HepG2 (cell line): ENCODE measurements around the gene ACSM5. TPM values are rescaled to one million over a fixed set of nuclear protein-coding genes. Genes with fewer than 3 reads are reported as not detected.

Source experiments
- EP300 ChIP-seq, 3 experiments: sonication (generic) in 1 of 3; formaldehyde crosslinking in 1 of 3; IDR thresholded peaks; 2 replicates each; pipeline versions ENCODE4 v1.5.1 to v1.6.1; 2011 to 2020; ENCODE audit warnings: low read depth in 2 of 3, low read length in 2 of 3, borderline replicate concordance in 1 of 3, improper control_type of control experiment in 1 of 3, mild to moderate bottlenecking in 1 of 3, missing genetic modification reagents in 1 of 3, moderate library complexity in 1 of 3
- HNRNPL ChIP-seq: fragments of 200-400 bp; formaldehyde crosslinking; IDR thresholded peaks from 2 replicates; pipeline ENCODE4 v1.6.1; 2017; ENCODE audit warnings: mild to moderate bottlenecking, low read depth, low read length
- HOXA3 ChIP-seq: sonication (generic); formaldehyde crosslinking; IDR thresholded peaks from 2 replicates; pipeline ENCODE4 v1.5.0; 2020; ENCODE audit warnings: missing genetic modification reagents
- REST ChIP-seq, 2 experiments: IDR thresholded peaks; 2 replicates each; pipeline ENCODE4 v1.6.1; 2011 to 2012; ENCODE audit warnings: low read length in 2 of 2, borderline replicate concordance in 1 of 2, low read depth in 1 of 2, mild to moderate bottlenecking in 1 of 2, moderate library complexity in 1 of 2
- SIN3A ChIP-seq: IDR thresholded peaks from 2 replicates; pipeline ENCODE4 v1.6.1; 2011; ENCODE audit warnings: low read depth, mild to moderate bottlenecking, control low read depth, low read length, borderline replicate concordance
- SRSF4 ChIP-seq: fragments of 200-400 bp; formaldehyde crosslinking; IDR thresholded peaks from one replicate; pipeline ENCODE4 v1.6.1; 2018; ENCODE audit warnings: mild to moderate bottlenecking, low read depth, low read length, moderate library complexity; ENCODE audit not compliant: poor library complexity, severe bottlenecking
- STAG1 ChIP-seq: sonication (generic); formaldehyde crosslinking; IDR thresholded peaks from 2 replicates; pipeline ENCODE4 v1.4.0; 2020; ENCODE audit warnings: missing genetic modification reagents
- TSC22D2 ChIP-seq: sonication (generic); formaldehyde crosslinking; IDR thresholded peaks from 2 replicates; pipeline ENCODE4 v1.5.1; 2020; ENCODE audit warnings: missing genetic modification reagents, mild to moderate bottlenecking, borderline replicate concordance
- ZBTB38 ChIP-seq: sonication (generic); formaldehyde crosslinking; IDR thresholded peaks from 2 replicates; pipeline ENCODE4 v1.5.1; 2020; ENCODE audit warnings: mild to moderate bottlenecking, missing genetic modification reagents
- ZNF136 ChIP-seq: sonication (generic); formaldehyde crosslinking; IDR thresholded peaks from 2 replicates; pipeline ENCODE4 v1.8.1; 2022; ENCODE audit warnings: low read depth, mild to moderate bottlenecking, moderate library complexity, missing genetic modification reagents
- ZNF263 ChIP-seq: sonication (generic); formaldehyde crosslinking; IDR thresholded peaks from 2 replicates; pipeline ENCODE4 v1.4.0; 2020; ENCODE audit warnings: missing genetic modification reagents
- ZNF264 ChIP-seq: sonication (generic); formaldehyde crosslinking; IDR thresholded peaks from 2 replicates; pipeline ENCODE4 v1.4.0; 2020; ENCODE audit warnings: missing genetic modification reagents
- ZNF577 ChIP-seq: sonication (generic); formaldehyde crosslinking; IDR thresholded peaks from 2 replicates; pipeline ENCODE4 v1.4.0; 2020; ENCODE audit warnings: mild to moderate bottlenecking, low read depth, missing genetic modification reagents, borderline replicate concordance
- ZNF646 ChIP-seq: sonication (generic); formaldehyde crosslinking; IDR thresholded peaks from 2 replicates; pipeline ENCODE4 v1.9.0; 2021; ENCODE audit warnings: mild to moderate bottlenecking, missing genetic modification reagents
- polyA plus RNA-seq, 8 experiments: library from polyadenylated mRNA; depleted of rRNA in 3 of 8; stranded (reverse) in 7 of 8; unstranded in 1 of 8; fragments of >200 nt; fragmentation: Illumina TruSeq in 4 of 8; extraction: Trizol in 4 of 8; gene quantifications; 2 replicates each; pipeline versions ENCODE4 v1.2.1 to v1.2.3, GENCODE V29; 2011 to 2016; ENCODE audit warnings: low read depth in 4 of 8, missing spikeins in 1 of 8, mixed read lengths in 1 of 8; ENCODE audit not compliant: insufficient read depth in 1 of 8
- total RNA-seq, 5 experiments: library from RNA; depleted of rRNA; stranded (reverse); fragments of >200 nt; fragmentation: Illumina TruSeq; extraction: Trizol; gene quantifications; 2 replicates each; pipeline ENCODE4 v1.2.3, GENCODE V29; 2016; ENCODE audit warnings: low read depth in 1 of 5
- TF ChIP-seq, protein P1 (sequence below): sonication (generic); formaldehyde crosslinking; IDR thresholded peaks from 2 replicates; pipeline ENCODE4 v1.8.0; 2022; ENCODE audit warnings: mild to moderate bottlenecking, missing genetic modification reagents, moderate library complexity

The ACSM5 gene
- total and polyA plus RNA-seq, 2 of the 13 experiments (the other 11 are each of a cell fraction or from before 2014, with no cell fraction given): 9.1 to 15.0 TPM

DNA sequence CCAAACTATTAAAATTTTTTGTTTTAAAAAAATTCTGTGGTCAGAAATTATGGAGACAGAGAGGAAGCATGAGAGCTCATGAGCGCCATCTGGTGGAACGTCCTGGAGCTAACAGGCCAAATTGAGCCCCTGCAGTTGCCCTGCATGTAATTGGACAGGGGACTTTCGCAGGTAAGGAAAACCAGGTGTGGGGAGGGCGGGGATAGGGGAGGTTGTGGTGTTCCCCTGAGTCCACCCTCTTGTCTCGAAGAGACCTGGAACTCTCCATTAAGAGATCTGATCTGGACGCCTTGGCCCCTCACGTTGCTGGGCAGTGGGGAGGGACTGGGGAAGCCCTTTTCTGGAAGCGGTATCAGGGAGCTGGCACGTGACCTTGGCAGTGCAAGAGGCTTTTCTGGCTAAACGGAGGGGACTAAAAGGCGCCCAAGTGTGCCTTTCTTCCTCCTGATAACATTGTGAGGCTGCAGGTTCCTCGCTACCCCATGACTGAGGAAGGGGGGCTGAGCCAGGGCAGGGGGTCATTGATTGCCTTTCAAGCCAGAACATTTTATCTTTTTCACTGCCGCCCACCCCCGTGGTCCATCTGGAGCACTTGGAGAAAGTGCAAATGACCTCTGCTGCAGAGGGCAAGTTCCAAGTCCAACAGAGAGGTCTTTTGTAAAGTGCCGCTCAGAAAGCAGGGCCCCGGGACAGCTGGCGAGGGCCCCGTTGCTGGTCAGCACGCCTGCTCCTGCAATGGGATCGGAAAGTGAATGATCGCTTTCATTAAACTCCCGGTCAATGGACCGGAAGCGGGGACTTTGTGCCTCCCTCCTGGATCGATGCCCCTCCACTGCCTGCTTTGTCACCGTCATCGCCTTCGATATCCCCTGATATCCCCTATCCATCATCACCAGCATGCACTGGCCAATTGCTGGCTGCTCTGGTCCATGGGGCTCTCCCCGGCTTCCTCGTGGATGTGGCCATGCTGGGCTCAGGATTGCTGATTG is 23.2 kb upstream of the ACSM5 start (continued):
- TF ChIP-seq TSC22D2 (no peak), ZNF264 (CRISPR knock-in tag) (peak; percentile 54), SRSF4 (no peak), ZNF263 (peak; percentile 33; the same call in 1 of the 2 replicates), ZNF136 (0 out of 2 replicates have a peak, but pooled peaks have one; percentile 36), ZNF646 (CRISPR knock-in tag) (peak; percentile 44; the same call in 1 of the 2 replicates), STAG1 (CRISPR knock-in tag) (peak; percentile 70), REST (IDR thresholded peaks at IDR 0.05; ENCODE audit: borderline replicate concordance in 1 of 2, low read depth in 1 of 2, low read length in 2 of 2) (peak in 1 of 2 experiments; percentile 68; a peak in 2 of 4 replicates), ZBTB38 (CRISPR knock-in tag) (no peak; the same call in 1 of the 2 replicates), EP300 (IDR thresholded peaks at IDR 0.05; ENCODE audit: low read depth in 2 of 2, low read length in 2 of 2) (peak in 1 of 2 experiments; percentile 73; a peak in 1 of 4 replicates), EP300 (CRISPR knock-in tag; IDR thresholded peaks at IDR 0.05; ENCODE audit: borderline replicate concordance) (no peak), HNRNPL (peak; percentile 62; the same call in 1 of the 2 replicates), SIN3A (no peak), ZNF577 (no peak), HOXA3 (peak; percentile 77; the same call in 1 of the 2 replicates)
- TF ChIP-seq, protein P1, sequence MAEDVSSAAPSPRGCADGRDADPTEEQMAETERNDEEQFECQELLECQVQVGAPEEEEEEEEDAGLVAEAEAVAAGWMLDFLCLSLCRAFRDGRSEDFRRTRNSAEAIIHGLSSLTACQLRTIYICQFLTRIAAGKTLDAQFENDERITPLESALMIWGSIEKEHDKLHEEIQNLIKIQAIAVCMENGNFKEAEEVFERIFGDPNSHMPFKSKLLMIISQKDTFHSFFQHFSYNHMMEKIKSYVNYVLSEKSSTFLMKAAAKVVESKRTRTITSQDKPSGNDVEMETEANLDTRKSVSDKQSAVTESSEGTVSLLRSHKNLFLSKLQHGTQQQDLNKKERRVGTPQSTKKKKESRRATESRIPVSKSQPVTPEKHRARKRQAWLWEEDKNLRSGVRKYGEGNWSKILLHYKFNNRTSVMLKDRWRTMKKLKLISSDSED (CRISPR knock-in tag): no peak
